Lung (tissue), 12 donors: Measurements from ENCODE around the gene PPM1H. TPM values are rescaled to one million over a fixed set of nuclear protein-coding genes. Genes with fewer than 3 reads are reported as not detected.

Experiments
- ATAC-seq: fragments of 200-7000 bp; cut with Tn5 transposase; one replicate; pipeline ENCODE4 v1.9.1; 2020; ENCODE audit warnings: moderate number of reproducible peaks; ENCODE audit not compliant: insufficient read depth, low FRiP score
- DNase-seq, 3 donors: peaks; one replicate each; pipeline ENCODE4 v3.0.0-alpha.2; 2013 to 2017
- H3K27ac ChIP-seq, 2 donors: one replicate each; pipeline ENCODE4 v1.5.1; 2013; ENCODE audit warnings: mild to moderate bottlenecking in 2 of 2, moderate library complexity in 2 of 2, control low read depth in 1 of 2, inconsistent platforms in 1 of 2, low read depth in 1 of 2, low read length in 1 of 2
- H3K27me3 ChIP-seq, 3 donors: one replicate each; pipeline ENCODE4 v1.5.1; 2013; ENCODE audit warnings: low read length in 2 of 3; ENCODE audit not compliant: control insufficient read depth in 3 of 3, insufficient read depth in 3 of 3
- H3K36me3 ChIP-seq, 4 donors: one replicate each; pipeline ENCODE4 v1.5.1; 2013; ENCODE audit warnings: low read length in 4 of 4, mild to moderate bottlenecking in 1 of 4, moderate library complexity in 1 of 4; ENCODE audit not compliant: control insufficient read depth in 4 of 4, insufficient read depth in 4 of 4
- H3K4me1 ChIP-seq, 5 donors: one replicate each; pipeline ENCODE4 v1.5.1; 2013; ENCODE audit warnings: low read length in 5 of 5, mild to moderate bottlenecking in 2 of 5, moderate library complexity in 1 of 5; ENCODE audit not compliant: control insufficient read depth in 5 of 5, insufficient read depth in 5 of 5
- H3K4me3 ChIP-seq: one replicate; pipeline ENCODE4 v1.5.1; 2013; ENCODE audit warnings: mild to moderate bottlenecking, control low read depth, moderate library complexity
- H3K9ac ChIP-seq, 2 donors: one replicate each; pipeline ENCODE4 v1.5.1; 2013; ENCODE audit warnings: low read length in 2 of 2, control low read depth in 1 of 2; ENCODE audit not compliant: insufficient read depth in 1 of 2
- H3K9me3 ChIP-seq, 4 donors: one replicate each; pipeline ENCODE4 v1.5.1; 2013; ENCODE audit warnings: low read length in 3 of 4, mild to moderate bottlenecking in 1 of 4, moderate library complexity in 1 of 4; ENCODE audit not compliant: control insufficient read depth in 4 of 4, insufficient read depth in 3 of 4
- WGBS, 2 donors: extraction: QIAGEN DNeasy Blood & Tissue Kit; methylation state at CpG; one replicate each; pipeline ENCODE4 v1.1.7; 2013; 5-methylcytosine and 5-hydroxymethylcytosine counted together
- polyA plus RNA-seq, 2 donors: library from polyadenylated mRNA; stranded (reverse); fragments of 200-250 nt; gene quantifications; one replicate each; pipeline ENCODE4 v1.2.1, GENCODE V29; 2013
- total RNA-seq, 2 donors: library from RNA; depleted of rRNA in 1 of 2; stranded (reverse); fragments of >200 nt in 1 of 2; gene quantifications; one replicate each; pipeline ENCODE4 v1.2.1, GENCODE V29; 2014 to 2021
- TF ChIP-seq, protein P1 (sequence below): IDR thresholded peaks from 2 replicates; pipeline ENCODE4 v1.5.1; 2012; ENCODE audit warnings: mild to moderate bottlenecking; ENCODE audit errors: control extremely low read depth, extremely low read depth
- donor health status: control.
- donor health status: control.
- donor health status: Bipolar disorder and iron deficiency.
- donor health status: healthy.
- donor health status: DM: yes; HTN: yes; CAD: no.

Gene PPM1H
- total and polyA plus RNA-seq, 4 donors, result 2.0 to 11.2 (median 5.7) TPM

- WGBS, 2 donors, result 89 to 94% methylated on average over 7 of the region's 7 CpGs
- Histone ChIP-seq H3K4me3 (no peak overlapping the region), H3K36me3 (peaks cover 0 to 1% (median 0%) of the 10 kb centered on the region in 4 donors), H3K4me1 (no peaks in the 10 kb centered on the region), H3K9ac (no peak overlapping the region), H3K9me3 (peaks cover 0 to 1% (median 0%) of the 10 kb centered on the region in 4 donors), H3K27ac (no peak overlapping the region), H3K27me3 (no peaks in the 10 kb centered on the region)
- DNase-seq (no peak), ATAC-seq (no peak)
- TF ChIP-seq, protein P1, sequence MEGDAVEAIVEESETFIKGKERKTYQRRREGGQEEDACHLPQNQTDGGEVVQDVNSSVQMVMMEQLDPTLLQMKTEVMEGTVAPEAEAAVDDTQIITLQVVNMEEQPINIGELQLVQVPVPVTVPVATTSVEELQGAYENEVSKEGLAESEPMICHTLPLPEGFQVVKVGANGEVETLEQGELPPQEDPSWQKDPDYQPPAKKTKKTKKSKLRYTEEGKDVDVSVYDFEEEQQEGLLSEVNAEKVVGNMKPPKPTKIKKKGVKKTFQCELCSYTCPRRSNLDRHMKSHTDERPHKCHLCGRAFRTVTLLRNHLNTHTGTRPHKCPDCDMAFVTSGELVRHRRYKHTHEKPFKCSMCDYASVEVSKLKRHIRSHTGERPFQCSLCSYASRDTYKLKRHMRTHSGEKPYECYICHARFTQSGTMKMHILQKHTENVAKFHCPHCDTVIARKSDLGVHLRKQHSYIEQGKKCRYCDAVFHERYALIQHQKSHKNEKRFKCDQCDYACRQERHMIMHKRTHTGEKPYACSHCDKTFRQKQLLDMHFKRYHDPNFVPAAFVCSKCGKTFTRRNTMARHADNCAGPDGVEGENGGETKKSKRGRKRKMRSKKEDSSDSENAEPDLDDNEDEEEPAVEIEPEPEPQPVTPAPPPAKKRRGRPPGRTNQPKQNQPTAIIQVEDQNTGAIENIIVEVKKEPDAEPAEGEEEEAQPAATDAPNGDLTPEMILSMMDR, result no peak
These were observed 132.6 kb downstream of the PPM1H start for GRCh38 chr12:62802321-62802720.

GRCh38 chr12:62801796-62802195 lies 133.2 kb downstream of the PPM1H start:
- Histone ChIP-seq H3K27me3 (no peaks in the 10 kb centered on the region), H3K4me3 (no peak overlapping the region), H3K27ac (no peak overlapping the region), H3K9ac (no peak overlapping the region), H3K36me3 (peaks cover 0 to 1% (median 0%) of the 10 kb centered on the region in 4 donors), H3K9me3 (peaks cover 0 to 1% (median 0%) of the 10 kb centered on the region in 4 donors), H3K4me1 (no peaks in the 10 kb centered on the region)
- TF ChIP-seq, protein P1, result no peak
- no peak for DNase-seq
- no peak for ATAC-seq
- 94 to 95% methylated on average over 28 of the region's 28 CpGs for WGBS, 2 donors

- Histone ChIP-seq H3K27me3 (no peaks in the 10 kb centered on the region), H3K4me1 (no peaks in the 10 kb centered on the region), H3K36me3 (peaks cover 0 to 1% (median 0%) of the 10 kb centered on the region in 4 donors), H3K4me3 (no peak overlapping the region), H3K9me3 (no peaks in the 10 kb centered on the region), H3K27ac (no peak overlapping the region), H3K9ac (peak overlapping the region in 1 of 2 donors; percentile 11)
- TF ChIP-seq, protein P1, result no peak
- DNase-seq (no peak), ATAC-seq (no peak)
- 89 to 90% methylated on average over 13 of the region's 13 CpGs for WGBS, 2 donors
These were observed 134.1 kb downstream of the PPM1H start for GRCh38 chr12:62800707-62801400.
